HG02763 (cell line): ENCODE results near the gene PDRG1.

ENCODE experiments used
- ATAC-seq: cut with Tn5 transposase; IDR thresholded peaks from one replicate; pipeline ENCODE4 v1.9.1; 2021; ENCODE audit warnings: mild to moderate bottlenecking, moderate library complexity; ENCODE audit not compliant: unreplicated experiment

PDRG1 gene

GRCh38 chr20:31909253-31910070 lies 42.4 kb downstream of the PDRG1 start:
- ATAC-seq = no peak

- ATAC-seq = no peak
Observed at GRCh38 chr20:31908424-31908823, 43.4 kb downstream of the PDRG1 start.

- ATAC-seq = no peak
Observed at GRCh38 chr20:31908016-31908415, 43.8 kb downstream of the PDRG1 start.

GRCh38 chr20:31907046-31907445 lies 44.8 kb downstream of the PDRG1 start:
- ATAC-seq = no peak

- ATAC-seq = no peak
Observed at GRCh38 chr20:31906001-31906400, 45.8 kb downstream of the PDRG1 start.

GRCh38 chr20:31903627-31904386 lies 48.0 kb downstream of the PDRG1 start:
- no peak for ATAC-seq

DNA sequence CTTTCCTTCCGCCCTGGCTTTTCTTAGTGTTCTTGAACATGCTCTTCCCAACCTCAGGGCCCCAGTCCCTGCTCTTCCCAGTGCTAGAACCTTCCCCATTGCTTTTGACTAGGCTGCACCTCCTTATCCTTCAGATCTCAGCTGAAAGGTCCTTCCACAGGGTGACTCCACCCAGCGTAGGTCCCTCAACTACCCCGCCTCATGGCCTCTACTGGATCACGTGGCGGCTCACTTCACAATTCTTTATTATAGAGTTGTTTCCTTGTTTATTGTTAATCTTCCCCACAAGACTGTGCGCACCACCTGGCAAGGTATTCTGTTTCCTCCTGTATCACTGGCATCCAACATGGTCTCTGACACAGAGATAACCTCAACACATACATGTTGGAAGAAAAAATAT lies 50.2 kb downstream of the PDRG1 start:
- no peak for ATAC-seq

GRCh38 chr20:31897541-31897940 lies 54.3 kb downstream of the PDRG1 start:
- no peak for ATAC-seq

GRCh38 chr20:31896049-31896448 lies 55.8 kb downstream of the PDRG1 start:
- ATAC-seq = no peak

DNA sequence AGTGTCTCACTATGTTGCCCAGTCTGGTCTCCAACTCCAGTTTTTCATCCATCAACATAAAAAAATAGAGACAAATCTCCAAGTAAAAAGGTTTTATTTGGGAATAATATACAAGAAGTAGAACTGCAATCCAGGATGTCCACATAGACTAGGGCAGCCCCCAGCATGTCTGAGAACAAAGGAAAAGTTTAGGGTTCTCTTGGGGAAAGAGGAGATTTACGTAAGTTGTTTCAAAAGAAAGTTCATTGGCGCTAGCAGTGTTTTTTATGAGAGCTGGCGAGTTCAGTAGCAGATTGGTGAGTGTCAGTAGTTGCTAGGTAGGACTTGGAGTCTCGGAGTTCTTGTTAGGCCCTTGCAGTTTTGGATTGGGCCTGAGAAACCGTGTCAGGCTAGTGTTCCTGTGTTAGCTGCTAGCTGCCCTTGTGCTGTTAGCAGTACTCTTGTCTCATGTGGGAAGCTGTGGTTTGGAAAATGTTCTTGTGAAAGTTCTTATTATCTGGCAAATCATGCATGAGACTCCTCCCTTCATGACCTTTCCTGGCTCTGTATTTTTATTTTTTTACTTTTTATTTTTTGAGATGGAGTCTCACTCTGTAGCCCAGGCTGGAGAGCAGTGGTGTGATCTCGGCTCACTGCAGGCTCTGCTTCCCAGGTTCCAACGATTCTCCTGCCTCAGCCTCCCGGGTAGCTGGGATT lies 56.7 kb downstream of the PDRG1 start:
- peak; percentile 88 for ATAC-seq
